ENCODE data around the gene TBK1.
"Not testable (repeated sequence)": the region's sequence is repeated elsewhere in the genome, so short reads cannot be mapped to it uniquely, and the experiment has no call there.

Gene TBK1

DNA sequence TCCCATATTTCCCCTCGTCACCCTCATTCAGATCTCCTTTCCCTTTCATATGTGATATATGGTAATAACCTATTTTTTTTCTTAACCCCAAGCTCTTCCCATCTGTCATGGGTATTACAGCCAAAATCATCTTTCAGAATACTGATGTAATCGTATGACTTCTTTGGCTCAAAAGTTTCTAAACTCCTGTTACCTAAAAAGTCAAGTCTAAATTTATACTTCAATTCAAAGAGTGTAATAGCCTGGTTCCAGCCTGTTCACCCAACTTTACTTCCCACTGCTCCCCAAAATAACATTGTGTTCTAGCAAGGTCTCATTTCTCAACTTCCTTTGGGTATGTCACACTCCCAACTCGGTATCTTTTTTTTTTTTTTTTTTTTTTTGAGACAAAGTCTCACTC is 48.5 kb downstream of the TBK1 start:
- no peak overlapping the region for H3K4me3 ChIP-seq (ENCODE audit: low read length)
- no peaks in the 10 kb centered on the region for H3K27me3 ChIP-seq (ENCODE audit: control insufficient read depth, insufficient read depth, low read length)
- H3K9me3 ChIP-seq (replicated peaks; ENCODE audit: low read length), result no peaks in the 10 kb centered on the region
- H3K36me3 ChIP-seq (ENCODE audit: insufficient read depth, low read length), result peaks cover 53% of the 10 kb centered on the region
- no peaks in the 10 kb centered on the region for H3K4me1 ChIP-seq (ENCODE audit: control insufficient read depth, insufficient read depth, low read length)
- no peak overlapping the region for H3K4me2 ChIP-seq (ENCODE audit: low read length)
- no peak overlapping the region for H3K9ac ChIP-seq (ENCODE audit: low read depth, low read length)

DNA sequence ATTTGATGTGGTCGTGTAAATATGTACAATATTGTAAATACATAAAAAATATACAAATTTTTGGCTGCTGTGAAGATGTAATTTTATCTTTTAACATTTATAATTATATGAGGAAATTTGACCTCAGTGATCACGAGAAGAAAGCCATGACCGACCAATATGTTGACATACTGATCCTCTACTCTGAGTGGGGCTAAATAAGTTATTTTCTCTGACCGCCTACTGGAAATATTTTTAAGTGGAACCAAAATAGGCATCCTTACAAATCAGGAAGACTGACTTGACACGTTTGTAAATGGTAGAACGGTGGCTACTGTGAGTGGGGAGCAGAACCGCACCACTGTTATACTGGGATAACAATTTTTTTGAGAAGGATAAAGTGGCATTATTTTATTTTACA is 49.6 kb downstream of the TBK1 start:
- Histone ChIP-seq H3K9me3 (replicated peaks; ENCODE audit: low read length) (no peaks in the 10 kb centered on the region), H3K4me3 (ENCODE audit: low read length) (no peak overlapping the region), H3K4me1 (ENCODE audit: control insufficient read depth, insufficient read depth, low read length) (no peaks in the 10 kb centered on the region), H3K36me3 (ENCODE audit: insufficient read depth, low read length) (peaks cover 42% of the 10 kb centered on the region), H3K9ac (ENCODE audit: low read depth, low read length) (no peak overlapping the region), H3K4me2 (ENCODE audit: low read length) (no peak overlapping the region), H3K27me3 (ENCODE audit: control insufficient read depth, insufficient read depth, low read length) (no peaks in the 10 kb centered on the region)

DNA sequence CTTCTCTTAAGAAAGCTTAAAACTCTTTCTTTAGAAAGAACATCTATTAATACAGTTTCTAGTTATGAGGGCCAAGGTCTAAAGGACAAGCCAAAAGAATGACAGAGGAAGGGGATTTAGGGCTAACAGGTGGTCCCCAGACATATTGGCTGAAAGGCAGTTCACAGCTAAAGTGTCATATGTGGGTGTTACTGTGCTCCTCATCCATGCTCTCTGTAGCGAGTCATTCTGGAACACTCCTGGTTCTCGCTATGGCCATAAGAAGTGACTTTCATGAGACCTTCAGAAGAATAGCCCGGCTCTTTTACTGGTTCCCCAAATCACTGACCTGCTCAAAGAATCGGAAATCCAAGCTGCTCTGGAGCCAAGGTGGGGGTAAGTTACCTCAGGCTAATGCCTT is 55.0 kb downstream of the TBK1 start:
- H3K4me1 ChIP-seq (ENCODE audit: control insufficient read depth, insufficient read depth, low read length), result no peaks in the 10 kb centered on the region
- no peaks in the 10 kb centered on the region for H3K9me3 ChIP-seq (replicated peaks; ENCODE audit: low read length)
- H3K4me3 ChIP-seq (ENCODE audit: low read length), result no peak overlapping the region
- H3K36me3 ChIP-seq (ENCODE audit: insufficient read depth, low read length), result peaks cover 5% of the 10 kb centered on the region
- no peak overlapping the region for H3K4me2 ChIP-seq (ENCODE audit: low read length)
- no peaks in the 10 kb centered on the region for H3K27me3 ChIP-seq (ENCODE audit: control insufficient read depth, insufficient read depth, low read length)
- no peak overlapping the region for H3K9ac ChIP-seq (ENCODE audit: low read depth, low read length)

DNA sequence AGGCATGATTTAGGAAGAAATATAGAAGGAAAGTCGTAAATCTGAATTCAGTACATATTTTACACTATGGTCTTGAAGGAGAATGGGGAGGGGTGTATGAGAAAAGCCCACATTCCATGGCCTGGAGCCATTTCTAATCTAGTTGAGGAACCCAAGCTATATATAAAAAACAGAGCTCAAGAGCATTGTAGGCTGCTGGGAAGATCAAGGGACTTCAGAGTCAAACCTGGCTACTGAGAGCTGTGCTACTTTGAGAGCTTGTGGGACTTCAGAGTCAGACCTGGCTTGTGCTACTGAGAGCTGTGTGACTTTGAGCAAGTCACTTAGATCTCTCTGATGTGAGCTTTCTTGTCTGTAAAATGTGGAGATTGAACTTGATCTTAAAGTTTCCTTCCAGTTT is 58.7 kb downstream of the TBK1 start:
- no peaks in the 10 kb centered on the region for H3K9me3 ChIP-seq (replicated peaks; ENCODE audit: low read length)
- no peaks in the 10 kb centered on the region for H3K27me3 ChIP-seq (ENCODE audit: control insufficient read depth, insufficient read depth, low read length)
- no peak overlapping the region for H3K4me3 ChIP-seq (ENCODE audit: low read length)
- no peaks in the 10 kb centered on the region for H3K4me1 ChIP-seq (ENCODE audit: control insufficient read depth, insufficient read depth, low read length)
- H3K36me3 ChIP-seq (ENCODE audit: insufficient read depth, low read length), result no peaks in the 10 kb centered on the region
- H3K4me2 ChIP-seq (ENCODE audit: low read length), result no peak overlapping the region
- H3K9ac ChIP-seq (ENCODE audit: low read depth, low read length), result no peak overlapping the region

DNA sequence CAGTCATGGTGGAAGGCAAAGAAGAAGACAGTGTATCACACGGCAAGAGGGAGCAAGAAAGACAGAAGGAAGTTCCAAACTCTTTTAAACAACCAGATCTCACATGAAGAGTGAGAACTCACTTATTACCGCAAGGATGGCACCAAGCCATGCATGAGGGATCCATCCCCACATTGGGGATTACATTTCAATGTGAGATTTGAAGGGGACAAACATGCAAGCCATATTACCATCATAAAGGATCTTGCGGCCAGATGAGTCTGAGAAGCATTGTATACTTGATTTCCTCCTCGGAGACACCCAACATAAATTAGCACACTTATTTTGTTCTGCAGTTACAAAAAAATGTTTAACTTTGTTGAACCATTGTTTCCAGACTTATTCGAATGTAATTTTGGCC is 66.5 kb downstream of the TBK1 start:
- H3K4me3 ChIP-seq (ENCODE audit: low read length), result no peak overlapping the region
- no peak overlapping the region for H3K4me2 ChIP-seq (ENCODE audit: low read length)
- H3K9me3 ChIP-seq (replicated peaks; ENCODE audit: low read length), result no peaks in the 10 kb centered on the region
- H3K4me1 ChIP-seq (ENCODE audit: control insufficient read depth, insufficient read depth, low read length), result peaks cover 17% of the 10 kb centered on the region
- no peaks in the 10 kb centered on the region for H3K36me3 ChIP-seq (ENCODE audit: insufficient read depth, low read length)
- no peaks in the 10 kb centered on the region for H3K27me3 ChIP-seq (ENCODE audit: control insufficient read depth, insufficient read depth, low read length)
- no peak overlapping the region for H3K9ac ChIP-seq (ENCODE audit: low read depth, low read length)

DNA sequence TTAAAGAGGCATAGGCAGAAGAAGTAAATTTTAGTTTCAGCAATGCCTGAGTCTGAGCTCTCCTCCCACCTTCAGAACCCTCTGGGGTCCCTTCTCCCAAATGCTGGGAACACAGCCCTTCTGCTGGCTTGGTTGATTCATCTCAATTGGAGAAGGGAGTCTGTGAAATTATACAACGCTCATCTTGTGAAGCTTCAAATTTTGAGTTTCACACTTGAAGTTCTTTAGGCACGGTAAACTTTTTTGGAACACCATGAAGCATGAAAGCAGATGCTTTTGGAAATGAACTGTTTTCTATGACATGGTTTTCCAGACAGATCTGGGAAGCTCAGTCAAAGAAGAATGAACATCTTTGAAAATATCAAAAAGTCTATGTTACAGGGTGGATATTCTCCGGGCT is 69.9 kb downstream of the TBK1 start:
- no peaks in the 10 kb centered on the region for H3K36me3 ChIP-seq (ENCODE audit: insufficient read depth, low read length)
- no peaks in the 10 kb centered on the region for H3K27me3 ChIP-seq (ENCODE audit: control insufficient read depth, insufficient read depth, low read length)
- H3K4me1 ChIP-seq (ENCODE audit: control insufficient read depth, insufficient read depth, low read length), result peaks cover 21% of the 10 kb centered on the region
- peak overlapping the region; percentile 55 for H3K4me2 ChIP-seq (ENCODE audit: low read length)
- no peaks in the 10 kb centered on the region for H3K9me3 ChIP-seq (replicated peaks; ENCODE audit: low read length)
- no peak overlapping the region for H3K9ac ChIP-seq (ENCODE audit: low read depth, low read length)
- no peak overlapping the region for H3K4me3 ChIP-seq (ENCODE audit: low read length)

DNA sequence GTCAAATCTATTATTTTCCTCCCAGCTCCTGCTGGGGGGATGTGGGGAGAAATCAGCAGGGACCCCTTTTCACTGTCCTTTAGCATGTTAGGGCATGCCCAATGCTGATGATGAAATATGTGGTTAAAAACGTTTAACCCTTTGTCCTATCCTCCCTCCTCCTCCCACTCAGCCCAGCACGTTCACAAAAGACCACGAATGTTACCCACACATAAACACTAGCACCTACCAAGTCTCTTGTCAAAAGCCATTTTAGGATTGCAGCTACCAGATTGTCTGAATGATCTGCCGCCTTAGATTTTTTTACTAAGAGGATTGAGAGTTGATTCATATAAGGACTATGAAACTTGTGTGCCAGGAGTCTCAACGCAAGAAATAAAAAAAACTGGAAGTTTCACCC is 70.4 kb downstream of the TBK1 start:
- peak overlapping the region; percentile 55 for H3K4me2 ChIP-seq (ENCODE audit: low read length)
- H3K4me1 ChIP-seq (ENCODE audit: control insufficient read depth, insufficient read depth, low read length), result peaks cover 21% of the 10 kb centered on the region
- H3K36me3 ChIP-seq (ENCODE audit: insufficient read depth, low read length), result no peaks in the 10 kb centered on the region
- no peaks in the 10 kb centered on the region for H3K9me3 ChIP-seq (replicated peaks; ENCODE audit: low read length)
- H3K4me3 ChIP-seq (ENCODE audit: low read length), result peak overlapping the region; percentile 1
- peak overlapping the region; percentile 40 for H3K9ac ChIP-seq (ENCODE audit: low read depth, low read length)
- H3K27me3 ChIP-seq (ENCODE audit: control insufficient read depth, insufficient read depth, low read length), result no peaks in the 10 kb centered on the region

DNA sequence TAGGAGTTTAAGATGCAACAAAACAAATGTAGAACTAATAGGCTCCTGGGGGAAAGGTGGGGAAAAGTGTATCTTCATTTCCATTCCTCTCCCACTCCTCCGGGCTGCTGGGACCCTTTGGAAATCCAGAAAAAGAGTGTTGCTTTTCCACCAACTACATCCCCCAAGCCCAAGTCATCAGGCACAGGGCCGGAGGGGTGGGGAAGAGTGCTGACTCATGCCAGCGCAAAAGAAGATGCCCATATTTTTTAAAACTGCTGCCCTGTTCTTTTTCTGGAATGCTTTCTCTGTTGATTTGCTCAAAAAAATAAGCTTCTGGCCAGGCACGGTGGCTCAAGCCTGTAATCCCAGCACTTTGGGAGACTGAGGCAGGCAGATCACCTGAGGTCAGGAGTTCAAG is 70.9 kb downstream of the TBK1 start:
- Histone ChIP-seq H3K36me3 (ENCODE audit: insufficient read depth, low read length) (no peaks in the 10 kb centered on the region), H3K4me3 (ENCODE audit: low read length) (peak overlapping the region; percentile 1), H3K9me3 (replicated peaks; ENCODE audit: low read length) (no peaks in the 10 kb centered on the region), H3K4me1 (ENCODE audit: control insufficient read depth, insufficient read depth, low read length) (peaks cover 21% of the 10 kb centered on the region), H3K9ac (ENCODE audit: low read depth, low read length) (peak overlapping the region; percentile 40), H3K4me2 (ENCODE audit: low read length) (peak overlapping the region; percentile 55), H3K27me3 (ENCODE audit: control insufficient read depth, insufficient read depth, low read length) (no peaks in the 10 kb centered on the region)

DNA sequence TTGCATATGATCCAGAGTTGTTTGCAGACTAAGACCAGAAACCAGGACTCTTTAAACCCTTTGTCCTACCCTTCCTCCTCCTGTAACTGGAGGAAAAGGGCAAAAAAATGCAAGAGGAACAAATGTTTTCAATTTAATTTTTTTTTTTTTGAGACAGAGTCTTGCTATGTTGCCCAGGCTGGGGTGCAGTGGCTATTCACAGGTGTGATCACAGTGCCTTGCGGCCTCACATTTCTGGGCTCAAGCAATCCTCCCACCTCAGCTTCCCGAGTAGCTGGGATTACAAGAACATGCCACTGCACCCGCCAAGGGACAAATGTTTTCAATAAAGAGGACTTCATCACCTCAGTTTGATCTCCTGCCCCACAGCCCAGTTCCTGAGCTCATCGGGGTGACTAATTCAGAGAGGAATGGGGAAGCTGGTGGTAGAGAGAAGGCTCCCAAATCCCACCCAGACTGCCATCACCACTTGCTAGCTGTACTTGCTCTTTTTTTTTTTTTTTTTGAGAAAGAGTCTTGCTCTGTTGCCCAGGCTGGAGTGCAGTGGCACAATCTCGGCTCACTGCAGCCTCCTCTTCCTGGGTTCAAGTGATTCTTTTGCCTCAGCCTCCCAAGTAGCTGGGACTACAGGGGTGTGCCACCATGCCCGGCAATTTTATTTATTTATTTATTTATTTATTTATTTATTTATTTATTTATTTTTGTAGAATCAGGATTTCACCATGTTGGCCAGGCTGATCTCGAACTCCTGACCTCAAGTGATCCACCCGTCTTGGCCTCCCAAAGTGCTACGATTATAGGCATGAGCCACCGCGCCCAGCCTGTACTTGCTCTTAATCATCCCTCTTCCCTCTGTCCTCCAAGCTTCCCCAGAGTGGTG is 71.9 kb downstream of the TBK1 start:
- not testable (repeated sequence) for H3K9ac ChIP-seq (ENCODE audit: low read depth, low read length); H3K36me3 ChIP-seq (ENCODE audit: insufficient read depth, low read length); H3K27me3 ChIP-seq (ENCODE audit: control insufficient read depth, insufficient read depth, low read length); H3K4me2 ChIP-seq (ENCODE audit: low read length); H3K4me3 ChIP-seq (ENCODE audit: low read length); H3K9me3 ChIP-seq (replicated peaks; ENCODE audit: low read length)
- H3K4me1 ChIP-seq (ENCODE audit: control insufficient read depth, insufficient read depth, low read length), result peaks cover 21% of the 10 kb centered on the region

DNA sequence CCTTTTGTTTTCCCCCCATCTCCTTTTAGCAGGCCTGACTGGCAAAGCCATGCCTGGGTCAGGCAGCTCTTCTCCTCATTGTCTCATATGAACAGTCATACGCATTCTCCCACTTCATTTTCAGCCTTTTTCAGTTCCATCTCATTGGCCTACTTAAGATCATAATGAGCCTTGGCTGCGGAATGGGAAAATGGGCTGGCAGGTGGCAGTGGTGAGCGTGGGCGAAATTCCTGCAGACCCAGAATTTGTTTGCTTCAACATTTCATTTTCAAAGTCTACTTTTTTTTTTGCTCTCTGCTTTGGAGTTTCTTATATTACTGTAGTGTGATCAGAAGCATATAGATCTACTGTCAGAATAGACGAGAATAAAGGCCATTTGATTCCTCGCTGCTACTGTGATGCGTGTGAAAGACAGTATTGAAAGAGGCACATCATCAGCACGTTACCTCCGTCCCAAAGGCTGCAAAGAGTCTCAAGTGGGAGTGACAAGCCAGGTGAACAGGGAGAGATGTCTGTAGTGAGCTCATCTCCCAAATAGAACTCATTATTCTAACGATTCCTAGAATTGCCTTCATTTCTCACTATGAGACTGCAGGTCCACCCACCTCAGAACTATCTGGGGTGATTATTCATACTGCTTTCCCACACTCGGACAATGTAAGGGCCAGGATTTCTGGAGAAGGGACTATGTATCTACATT is 73.7 kb downstream of the TBK1 start:
- Histone ChIP-seq H3K4me2 (ENCODE audit: low read length) (no peak overlapping the region), H3K9me3 (replicated peaks; ENCODE audit: low read length) (no peaks in the 10 kb centered on the region), H3K4me1 (ENCODE audit: control insufficient read depth, insufficient read depth, low read length) (peaks cover 21% of the 10 kb centered on the region), H3K36me3 (ENCODE audit: insufficient read depth, low read length) (no peaks in the 10 kb centered on the region), H3K4me3 (ENCODE audit: low read length) (no peak overlapping the region), H3K9ac (ENCODE audit: low read depth, low read length) (no peak overlapping the region), H3K27me3 (ENCODE audit: control insufficient read depth, insufficient read depth, low read length) (no peaks in the 10 kb centered on the region)

DNA sequence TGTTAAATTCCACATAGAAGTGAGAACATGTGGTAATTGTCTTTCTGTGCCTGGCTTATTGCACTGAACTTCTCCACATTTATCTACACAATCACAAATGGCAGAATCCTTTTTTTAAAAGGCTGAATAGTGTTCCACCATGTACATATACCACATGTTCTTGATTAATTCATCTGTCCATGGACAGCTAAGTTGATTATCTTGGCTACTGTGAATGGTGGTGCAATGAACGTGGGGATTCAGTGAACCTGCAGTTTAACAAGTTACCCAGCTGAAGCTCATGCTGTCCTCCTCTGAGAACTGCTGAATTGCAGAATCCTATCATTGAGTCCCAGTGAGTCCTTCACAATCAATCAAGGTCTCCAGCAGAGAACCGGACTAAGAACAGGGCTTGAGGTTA is 74.9 kb downstream of the TBK1 start:
- H3K4me1 ChIP-seq (ENCODE audit: control insufficient read depth, insufficient read depth, low read length), result peaks cover 18% of the 10 kb centered on the region
- H3K4me2 ChIP-seq (ENCODE audit: low read length), result no peak overlapping the region
- no peak overlapping the region for H3K9ac ChIP-seq (ENCODE audit: low read depth, low read length)
- no peak overlapping the region for H3K4me3 ChIP-seq (ENCODE audit: low read length)
- no peaks in the 10 kb centered on the region for H3K9me3 ChIP-seq (replicated peaks; ENCODE audit: low read length)
- no peaks in the 10 kb centered on the region for H3K36me3 ChIP-seq (ENCODE audit: insufficient read depth, low read length)
- H3K27me3 ChIP-seq (ENCODE audit: control insufficient read depth, insufficient read depth, low read length), result no peaks in the 10 kb centered on the region

DNA sequence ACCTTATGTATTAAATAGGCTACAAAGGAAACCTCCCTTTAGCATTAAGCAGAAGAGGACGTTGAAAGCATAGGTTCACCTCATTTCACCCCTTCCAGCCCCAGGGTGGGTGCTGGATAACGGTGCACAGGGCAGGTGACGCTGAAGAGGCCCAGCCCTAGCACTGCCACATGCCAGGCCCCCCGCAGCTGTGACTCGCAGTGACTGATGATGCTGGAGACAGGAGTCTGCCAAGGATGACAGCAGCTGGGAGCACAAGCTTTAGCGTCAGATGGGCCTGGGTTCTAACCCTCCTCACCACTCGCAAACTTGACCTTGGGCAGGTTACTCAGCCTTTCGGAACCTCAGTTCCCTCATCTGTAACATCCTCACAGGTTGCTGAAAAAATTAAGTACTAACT is 76.7 kb downstream of the TBK1 start:
- Histone ChIP-seq H3K36me3 (ENCODE audit: insufficient read depth, low read length) (no peaks in the 10 kb centered on the region), H3K4me2 (ENCODE audit: low read length) (no peak overlapping the region), H3K4me1 (ENCODE audit: control insufficient read depth, insufficient read depth, low read length) (peaks cover 2% of the 10 kb centered on the region), H3K4me3 (ENCODE audit: low read length) (no peak overlapping the region), H3K9me3 (replicated peaks; ENCODE audit: low read length) (no peaks in the 10 kb centered on the region), H3K9ac (ENCODE audit: low read depth, low read length) (no peak overlapping the region), H3K27me3 (ENCODE audit: control insufficient read depth, insufficient read depth, low read length) (no peaks in the 10 kb centered on the region)
